ENCODE data around the gene ACYP2. TPM values are rescaled to one million over a fixed set of nuclear protein-coding genes. Genes with fewer than 3 reads are reported as not detected.
"Not testable (repeated sequence)": the region's sequence is repeated elsewhere in the genome, so short reads cannot be mapped to it uniquely, and the experiment has no call there.

Gene ACYP2
- total RNA-seq, 1 donor from 2014 or later: 7.0 TPM

DNA sequence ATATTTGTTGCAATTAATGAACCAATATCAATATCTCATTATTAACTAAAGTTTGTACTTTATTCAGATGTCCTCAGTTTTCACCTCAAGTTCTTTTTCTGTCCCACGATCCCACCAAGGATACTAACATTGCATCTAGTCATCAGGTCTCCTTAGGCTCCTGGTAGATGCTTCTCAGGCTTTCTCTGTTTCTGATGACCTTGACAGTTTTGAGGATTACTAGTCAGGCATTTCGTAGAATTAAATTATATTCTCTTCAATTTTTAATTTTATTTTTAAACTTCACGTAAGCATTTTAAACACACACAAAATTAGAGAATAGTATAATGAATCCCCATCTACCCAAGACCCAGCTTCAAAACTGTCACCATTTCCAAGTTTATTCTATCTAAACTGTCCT, 5.6 kb upstream of the ACYP2 start:
- DNase-seq (ENCODE audit: low spot score): no peak
- Mint-ChIP-seq H3K36me3 (ENCODE audit: low read depth, unreplicated experiment) (peaks cover 1% of the 10 kb centered on the region), H3K4me1 (ENCODE audit: unreplicated experiment) (peaks cover 3% of the 10 kb centered on the region), H3K4me3 (ENCODE audit: unreplicated experiment) (no peak overlapping the region), H3K27me3 (ENCODE audit: unreplicated experiment) (peaks cover 2% of the 10 kb centered on the region), H3K27ac (ENCODE audit: unreplicated experiment) (no peak overlapping the region), H3K9me3 (ENCODE audit: unreplicated experiment) (no peaks in the 10 kb centered on the region)
- TF ChIP-seq, protein P1, sequence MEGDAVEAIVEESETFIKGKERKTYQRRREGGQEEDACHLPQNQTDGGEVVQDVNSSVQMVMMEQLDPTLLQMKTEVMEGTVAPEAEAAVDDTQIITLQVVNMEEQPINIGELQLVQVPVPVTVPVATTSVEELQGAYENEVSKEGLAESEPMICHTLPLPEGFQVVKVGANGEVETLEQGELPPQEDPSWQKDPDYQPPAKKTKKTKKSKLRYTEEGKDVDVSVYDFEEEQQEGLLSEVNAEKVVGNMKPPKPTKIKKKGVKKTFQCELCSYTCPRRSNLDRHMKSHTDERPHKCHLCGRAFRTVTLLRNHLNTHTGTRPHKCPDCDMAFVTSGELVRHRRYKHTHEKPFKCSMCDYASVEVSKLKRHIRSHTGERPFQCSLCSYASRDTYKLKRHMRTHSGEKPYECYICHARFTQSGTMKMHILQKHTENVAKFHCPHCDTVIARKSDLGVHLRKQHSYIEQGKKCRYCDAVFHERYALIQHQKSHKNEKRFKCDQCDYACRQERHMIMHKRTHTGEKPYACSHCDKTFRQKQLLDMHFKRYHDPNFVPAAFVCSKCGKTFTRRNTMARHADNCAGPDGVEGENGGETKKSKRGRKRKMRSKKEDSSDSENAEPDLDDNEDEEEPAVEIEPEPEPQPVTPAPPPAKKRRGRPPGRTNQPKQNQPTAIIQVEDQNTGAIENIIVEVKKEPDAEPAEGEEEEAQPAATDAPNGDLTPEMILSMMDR (IDR thresholded peaks at IDR 0.05; ENCODE audit: unreplicated experiment): no peak

DNA sequence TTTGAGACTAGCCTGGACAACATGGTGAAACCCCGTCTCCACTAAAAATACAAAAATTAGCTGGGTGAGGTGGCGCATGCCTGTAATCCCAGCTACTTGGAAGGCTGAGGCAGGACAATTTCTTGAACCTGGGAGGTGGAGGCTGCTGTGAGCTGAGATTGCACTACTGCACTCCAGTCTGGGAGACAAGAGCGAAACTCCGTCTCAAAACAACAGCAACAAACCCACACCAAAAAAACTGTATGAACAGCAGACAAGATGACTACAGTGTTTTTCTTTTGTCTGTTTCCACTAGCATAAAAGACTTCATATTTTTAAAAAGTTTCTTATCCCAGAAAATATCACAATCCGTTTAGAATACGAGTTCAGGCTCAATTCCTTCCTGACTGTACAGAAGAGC, 936 bp upstream of the ACYP2 start:
- Mint-ChIP-seq H3K4me3 (ENCODE audit: unreplicated experiment) (peak overlapping the region; percentile 91), H3K36me3 (ENCODE audit: low read depth, unreplicated experiment) (peaks cover 17% of the 10 kb centered on the region), H3K4me1 (ENCODE audit: unreplicated experiment) (peaks cover 12% of the 10 kb centered on the region), H3K27ac (ENCODE audit: unreplicated experiment) (peak overlapping the region; percentile 98)
- H3K9me3 Mint-ChIP-seq (ENCODE audit: unreplicated experiment); H3K27me3 Mint-ChIP-seq (ENCODE audit: unreplicated experiment); DNase-seq (ENCODE audit: low spot score): not testable (repeated sequence)

DNA sequence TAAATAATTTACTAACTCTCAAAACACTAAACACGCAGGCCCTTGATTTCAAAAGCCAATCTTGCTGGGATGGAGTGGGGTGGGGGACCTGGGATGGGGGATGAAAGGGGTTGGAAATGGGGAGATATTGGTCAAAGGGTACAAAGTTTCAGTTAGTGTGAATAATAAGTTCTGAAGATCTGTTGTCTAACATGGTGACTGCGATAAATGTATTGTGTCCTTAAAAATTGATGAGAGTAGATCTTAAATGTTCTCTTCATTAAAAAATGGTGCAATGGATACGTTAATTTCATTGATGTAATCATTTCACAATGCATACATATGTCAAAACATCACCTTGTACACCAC, 505 bp upstream of the ACYP2 start:
- Mint-ChIP-seq H3K27me3 (ENCODE audit: unreplicated experiment) (peaks cover 7% of the 10 kb centered on the region), H3K36me3 (ENCODE audit: low read depth, unreplicated experiment) (peaks cover 18% of the 10 kb centered on the region), H3K4me1 (ENCODE audit: unreplicated experiment) (peaks cover 12% of the 10 kb centered on the region), H3K9me3 (ENCODE audit: unreplicated experiment) (peaks cover 6% of the 10 kb centered on the region), H3K4me3 (ENCODE audit: unreplicated experiment) (peak overlapping the region; percentile 91), H3K27ac (ENCODE audit: unreplicated experiment) (peak overlapping the region; percentile 98)
- no peak for DNase-seq (ENCODE audit: low spot score)
- TF ChIP-seq, protein P1 (IDR thresholded peaks at IDR 0.05; ENCODE audit: unreplicated experiment): no peak

DNA sequence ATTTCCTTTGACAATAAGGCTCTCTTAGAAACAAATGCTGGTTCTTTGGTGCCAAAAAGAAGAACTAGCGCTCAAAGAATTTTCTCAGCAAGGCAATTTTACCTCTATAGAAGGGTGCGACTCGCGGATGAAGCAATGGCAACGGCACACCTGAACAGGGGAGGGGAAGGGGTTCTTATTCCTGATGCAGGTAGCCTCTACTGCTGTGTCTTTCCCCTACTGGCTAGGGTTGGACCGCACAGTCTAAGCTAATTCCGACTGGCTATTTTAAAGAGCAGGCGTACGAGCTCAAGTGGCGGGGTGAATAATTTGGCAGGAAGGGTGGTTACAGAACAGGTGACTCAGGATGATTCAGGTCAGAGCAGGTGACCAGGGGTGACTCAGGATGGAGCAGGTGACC, 1.2 kb downstream of the ACYP2 start:
- peak overlapping the region; percentile 91 for H3K4me3 Mint-ChIP-seq (ENCODE audit: unreplicated experiment)
- H3K27ac Mint-ChIP-seq (ENCODE audit: unreplicated experiment): peak overlapping the region; percentile 78
- not testable (repeated sequence) for DNase-seq (ENCODE audit: low spot score); H3K9me3 Mint-ChIP-seq (ENCODE audit: unreplicated experiment); H3K27me3 Mint-ChIP-seq (ENCODE audit: unreplicated experiment)
- H3K36me3 Mint-ChIP-seq (ENCODE audit: low read depth, unreplicated experiment): peaks cover 21% of the 10 kb centered on the region
- H3K4me1 Mint-ChIP-seq (ENCODE audit: unreplicated experiment): peaks cover 12% of the 10 kb centered on the region

DNA sequence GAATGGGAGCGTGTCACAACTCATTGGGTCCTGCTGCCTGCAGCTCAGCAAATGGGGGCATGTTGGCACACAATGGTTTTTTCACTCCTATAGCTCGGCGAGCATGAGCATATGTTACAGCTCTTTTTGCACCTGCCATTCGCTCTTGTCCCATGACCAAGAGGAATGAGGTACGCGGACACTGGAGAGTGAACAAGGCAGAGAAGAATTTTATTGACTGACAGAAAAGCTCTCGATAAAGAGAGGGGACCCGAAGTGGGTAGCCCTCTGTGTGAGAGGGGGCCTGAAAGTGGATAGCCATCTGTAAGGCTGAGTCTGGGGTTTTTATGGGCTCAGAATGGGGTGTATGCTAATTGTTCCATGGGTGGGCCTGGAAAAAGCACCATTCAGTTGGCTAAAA, 5.5 kb downstream of the ACYP2 start:
- Mint-ChIP-seq H3K4me3 (ENCODE audit: unreplicated experiment) (no peak overlapping the region), H3K27me3 (ENCODE audit: unreplicated experiment) (peaks cover 6% of the 10 kb centered on the region), H3K9me3 (ENCODE audit: unreplicated experiment) (peaks cover 6% of the 10 kb centered on the region), H3K27ac (ENCODE audit: unreplicated experiment) (no peak overlapping the region), H3K4me1 (ENCODE audit: unreplicated experiment) (peaks cover under 1% of the 10 kb centered on the region), H3K36me3 (ENCODE audit: low read depth, unreplicated experiment) (peaks cover 23% of the 10 kb centered on the region)
- DNase-seq (ENCODE audit: low spot score): no peak
- TF ChIP-seq, protein P1 (IDR thresholded peaks at IDR 0.05; ENCODE audit: unreplicated experiment): no peak

DNA sequence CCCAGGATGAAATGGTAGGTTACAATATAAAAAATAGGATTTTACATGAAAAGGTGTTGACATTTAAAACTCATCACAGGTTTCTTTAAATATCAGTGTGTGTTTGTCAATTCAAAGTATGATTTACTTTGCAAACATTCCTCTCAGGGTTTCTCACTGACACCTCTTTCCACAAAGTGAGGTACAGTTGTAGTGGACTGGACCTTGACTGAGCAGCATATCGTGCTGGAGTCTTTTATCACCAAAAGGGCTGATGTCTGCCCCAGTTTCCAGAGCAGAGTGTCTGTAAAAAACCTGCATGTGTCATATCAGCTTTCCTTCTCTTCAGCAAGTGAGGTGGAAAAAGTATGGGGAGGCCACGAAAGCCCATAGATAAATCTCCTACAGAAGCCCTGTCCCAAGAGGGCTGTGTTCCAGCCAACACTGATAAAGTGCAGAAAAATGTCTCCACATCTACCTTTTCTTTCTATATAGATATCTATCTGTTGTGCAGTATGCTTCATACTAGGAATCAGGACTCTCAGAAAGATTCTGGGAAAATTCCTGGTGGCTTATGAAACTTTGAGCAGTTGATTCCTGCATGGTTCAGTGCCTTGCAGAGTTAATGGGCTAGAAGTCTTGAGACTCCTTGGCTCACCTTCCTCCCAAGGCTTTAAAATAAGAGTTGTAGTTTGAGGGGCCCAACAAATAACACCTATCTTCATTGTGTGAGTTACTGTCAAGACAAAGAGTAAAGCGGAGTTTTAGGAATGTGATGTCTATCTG, 6.9 kb downstream of the ACYP2 start:
- TF ChIP-seq, protein P1 (IDR thresholded peaks at IDR 0.05; ENCODE audit: unreplicated experiment): no peak
- no peak overlapping the region for H3K4me3 Mint-ChIP-seq (ENCODE audit: unreplicated experiment)
- peaks cover 1% of the 10 kb centered on the region for H3K27me3 Mint-ChIP-seq (ENCODE audit: unreplicated experiment)
- H3K36me3 Mint-ChIP-seq (ENCODE audit: low read depth, unreplicated experiment): peaks cover 16% of the 10 kb centered on the region
- no peak for DNase-seq (ENCODE audit: low spot score)
- no peaks in the 10 kb centered on the region for H3K9me3 Mint-ChIP-seq (ENCODE audit: unreplicated experiment)
- no peak overlapping the region for H3K27ac Mint-ChIP-seq (ENCODE audit: unreplicated experiment)
- H3K4me1 Mint-ChIP-seq (ENCODE audit: unreplicated experiment): no peaks in the 10 kb centered on the region

Data from endothelial cell (in vitro differentiated cells).